HG02610 (cell line): ENCODE measurements around the gene TIMM44.
A peak's percentile ranks its signal among the peaks of the same experiment; 100 is the strongest.
"Not testable (repeated sequence)": the region's sequence is repeated elsewhere in the genome, so short reads cannot be mapped to it uniquely, and the experiment has no call there.

Source experiments
- ATAC-seq: cut with Tn5 transposase; IDR thresholded peaks from one replicate; pipeline ENCODE4 v1.9.1; 2021; ENCODE audit warnings: mild to moderate bottlenecking, moderate library complexity; ENCODE audit not compliant: unreplicated experiment

Gene TIMM44

DNA sequence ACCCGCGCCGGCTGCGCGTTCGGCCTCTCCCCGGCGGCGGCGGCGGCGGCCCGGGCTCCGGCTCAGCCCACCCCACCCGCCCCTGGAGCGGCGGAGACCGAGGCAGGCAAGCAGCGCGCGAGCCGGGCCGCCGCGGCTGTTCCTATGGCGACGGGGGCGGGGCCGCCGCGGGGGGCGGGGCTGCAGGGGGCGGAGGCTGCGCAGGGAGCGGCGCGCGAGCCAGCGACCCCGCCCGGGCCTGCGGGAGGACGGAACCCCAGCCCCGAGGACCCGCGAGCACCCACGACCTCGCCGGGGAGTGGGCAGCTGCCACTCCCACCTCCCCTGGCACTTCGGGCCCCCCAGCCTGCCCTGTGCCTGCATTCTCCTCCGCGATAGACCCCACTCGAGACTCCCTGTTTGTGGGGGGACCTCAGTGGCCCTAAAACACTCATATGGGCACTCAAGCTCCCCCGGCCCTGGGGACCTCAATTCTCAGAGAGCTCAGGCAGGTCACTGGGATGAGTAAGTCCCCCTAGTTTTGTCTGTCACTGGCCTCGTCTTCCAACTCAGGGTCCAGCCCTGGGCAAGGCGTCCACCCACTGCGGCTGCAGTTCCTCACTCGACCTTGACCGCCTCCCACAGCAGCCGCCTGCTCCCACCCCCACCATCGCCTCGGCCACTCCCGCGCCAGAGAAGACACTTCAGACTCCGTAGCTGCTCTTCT, 17.3 kb downstream of the TIMM44 start, which contains the start of gene CTXN1:
Gene CTXN1 (minus strand): TSS at position 115 of the 706 bp plus-strand sequence. CDS start 597 bp downstream, outside the sequence.
- no peak for ATAC-seq

- ATAC-seq, result no peak
These were observed 18.2 kb downstream of the TIMM44 start for GRCh38 chr19:7925171-7925851.

DNA sequence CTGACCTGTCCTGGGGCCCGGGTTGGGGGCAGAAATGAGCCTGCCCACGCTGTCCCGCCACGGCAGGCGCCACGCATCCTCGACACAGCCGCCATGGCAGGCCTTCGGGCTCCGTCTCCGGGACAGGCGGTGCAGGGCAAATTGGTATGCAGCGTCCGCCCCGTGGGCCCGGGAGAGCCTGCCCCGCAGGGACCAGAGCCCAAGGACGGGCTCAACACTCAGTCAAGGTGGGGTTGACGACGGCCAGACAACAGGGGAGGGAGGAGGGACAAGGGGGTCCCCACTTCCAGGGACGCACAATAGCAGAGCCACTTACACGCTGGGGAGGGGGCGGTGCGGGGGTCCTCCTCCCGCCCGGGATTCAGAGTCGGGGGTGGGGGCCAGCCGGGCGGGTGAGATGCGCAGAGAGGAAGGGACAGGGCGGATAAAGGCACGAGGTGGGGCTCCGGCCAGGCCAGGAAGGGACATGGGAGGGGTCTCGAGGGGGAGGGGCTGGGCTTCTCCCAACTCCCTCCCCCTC, 18.8 kb downstream of the TIMM44 start:
- no peak for ATAC-seq

GRCh38 chr19:7924241-7924640, 19.2 kb downstream of the TIMM44 start:
- ATAC-seq, result no peak

- no peak for ATAC-seq
These were observed 19.9 kb downstream of the TIMM44 start for GRCh38 chr19:7923295-7924191.

GRCh38 chr19:7922836-7923195, 20.6 kb downstream of the TIMM44 start:
- ATAC-seq, result no peak

DNA sequence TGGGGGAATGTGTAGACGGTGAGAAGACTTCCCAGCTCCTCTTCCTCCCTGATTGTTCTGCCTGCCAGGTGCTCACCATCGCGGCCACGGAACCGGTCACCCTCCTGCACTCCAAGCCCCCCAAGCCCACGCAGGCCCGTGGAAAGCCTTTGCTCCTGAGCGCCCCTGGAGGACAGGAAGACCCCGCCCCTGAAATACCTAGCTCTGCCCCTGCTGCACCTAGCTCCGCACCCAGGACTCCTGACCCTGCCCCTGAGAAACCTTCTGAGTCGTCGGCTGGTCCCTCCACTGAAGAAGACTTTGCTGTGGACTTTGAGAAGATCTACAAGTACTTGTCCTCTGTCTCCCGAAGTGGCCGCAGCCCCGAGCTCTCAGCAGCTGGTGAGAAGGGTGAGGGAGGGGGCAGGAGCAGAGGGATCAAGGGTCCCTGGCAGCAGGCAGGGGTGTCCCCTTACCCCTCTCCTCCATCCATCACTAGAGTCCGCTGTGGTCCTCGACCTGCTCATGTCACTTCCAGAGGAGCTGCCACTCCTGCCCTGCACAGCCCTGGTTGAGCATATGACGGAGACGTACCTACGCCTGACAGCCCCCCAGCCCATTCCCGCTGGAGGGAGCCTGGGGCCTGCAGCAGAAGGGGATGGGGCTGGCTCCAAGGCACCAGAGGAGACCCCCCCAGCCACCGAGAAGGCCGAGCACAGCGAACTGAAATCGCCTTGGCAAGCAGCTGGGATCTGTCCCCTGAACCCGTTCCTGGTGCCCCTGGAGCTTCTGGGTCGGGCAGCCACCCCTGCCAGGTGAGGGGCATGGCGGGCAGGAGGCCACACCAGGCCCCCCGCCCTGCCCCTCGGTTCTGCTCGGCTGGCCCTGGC, 21.3 kb downstream of the TIMM44 start:
- no peak for ATAC-seq

DNA sequence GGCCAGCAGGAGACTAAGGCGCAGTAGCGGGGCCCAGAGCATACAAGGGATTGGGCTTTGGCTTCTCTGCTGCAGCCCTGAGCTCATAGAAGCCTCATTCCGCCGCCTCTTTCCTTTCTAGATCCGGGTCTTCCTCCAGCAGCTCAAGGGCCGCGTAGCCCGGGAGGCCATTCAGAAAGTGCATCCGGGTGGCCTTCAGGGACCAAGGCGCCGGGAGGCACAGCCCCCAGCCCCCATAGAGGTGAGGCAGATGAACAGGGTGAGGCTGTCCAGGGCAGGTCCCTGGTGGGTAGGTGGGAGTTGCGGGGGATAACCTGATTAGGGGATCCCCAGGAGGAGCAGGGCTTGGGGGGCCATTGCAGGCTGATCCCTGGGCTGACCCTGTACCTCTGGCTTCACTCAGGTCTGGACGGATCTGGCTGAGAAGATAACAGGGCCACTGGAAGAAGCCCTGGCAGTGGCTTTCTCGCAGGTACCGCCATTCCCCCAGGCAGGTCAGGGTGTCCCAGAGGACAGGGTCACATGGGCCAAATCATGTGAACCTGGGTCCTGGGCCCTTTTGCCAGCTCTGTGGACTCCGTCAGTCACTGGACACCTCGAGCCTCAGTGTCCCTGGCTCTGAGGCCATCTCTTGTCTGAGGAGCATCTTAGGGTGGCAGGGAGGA, 22.0 kb downstream of the TIMM44 start:
- no peak for ATAC-seq

DNA sequence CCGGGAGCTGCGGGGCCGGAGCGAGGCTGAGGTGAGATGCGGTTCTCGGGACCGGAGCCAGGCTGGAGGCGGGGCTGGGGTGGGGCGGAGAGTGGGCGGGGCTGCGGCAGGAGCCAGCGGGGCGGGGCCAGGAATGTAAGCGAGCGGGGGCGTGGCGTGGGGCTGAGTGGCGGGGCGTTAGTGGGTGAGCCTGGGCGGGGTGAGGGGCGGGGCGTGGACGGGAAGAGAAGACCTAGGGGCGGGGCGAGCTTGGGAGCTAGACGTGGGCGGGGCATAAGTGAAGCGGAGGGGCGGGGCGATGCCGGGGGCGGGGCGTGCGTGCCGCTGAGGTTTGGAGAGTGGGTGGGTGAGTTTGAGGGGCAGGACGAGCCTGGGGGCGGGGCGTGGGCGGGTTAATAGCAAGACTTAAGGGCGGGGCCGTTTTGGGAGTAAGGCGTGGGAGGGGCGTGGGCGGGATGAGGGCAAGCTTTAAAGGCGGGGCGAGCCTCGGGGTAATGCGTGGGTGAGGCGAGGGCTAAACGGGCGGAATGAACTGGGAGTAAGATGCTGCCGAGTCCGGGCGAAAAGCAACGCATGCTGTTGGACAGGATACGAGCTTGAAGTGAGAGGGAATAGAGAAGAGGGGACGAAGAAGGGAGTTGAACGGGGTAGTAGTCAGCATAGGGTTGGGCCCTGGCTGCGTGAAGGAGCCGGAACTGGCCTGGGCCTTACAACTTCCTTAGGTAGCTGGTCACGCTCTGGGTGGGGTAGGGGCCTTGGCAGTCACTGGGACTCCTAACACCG, 22.8 kb downstream of the TIMM44 start:
- peak; percentile 40 for ATAC-seq

- ATAC-seq, result peak; percentile 49
These were observed 23.6 kb downstream of the TIMM44 start, which contains the start of gene SNAPC2 for GRCh38 chr19:7919610-7920518. Gene SNAPC2 (plus strand): TSS chr19:7920338. CDS start chr19:7920367, 29 bp downstream.

GRCh38 chr19:7918615-7919421, 24.6 kb downstream of the TIMM44 start:
- no peak for ATAC-seq

- not testable (repeated sequence) for ATAC-seq
These were observed 25.3 kb downstream of the TIMM44 start for GRCh38 chr19:7918062-7918614.

DNA sequence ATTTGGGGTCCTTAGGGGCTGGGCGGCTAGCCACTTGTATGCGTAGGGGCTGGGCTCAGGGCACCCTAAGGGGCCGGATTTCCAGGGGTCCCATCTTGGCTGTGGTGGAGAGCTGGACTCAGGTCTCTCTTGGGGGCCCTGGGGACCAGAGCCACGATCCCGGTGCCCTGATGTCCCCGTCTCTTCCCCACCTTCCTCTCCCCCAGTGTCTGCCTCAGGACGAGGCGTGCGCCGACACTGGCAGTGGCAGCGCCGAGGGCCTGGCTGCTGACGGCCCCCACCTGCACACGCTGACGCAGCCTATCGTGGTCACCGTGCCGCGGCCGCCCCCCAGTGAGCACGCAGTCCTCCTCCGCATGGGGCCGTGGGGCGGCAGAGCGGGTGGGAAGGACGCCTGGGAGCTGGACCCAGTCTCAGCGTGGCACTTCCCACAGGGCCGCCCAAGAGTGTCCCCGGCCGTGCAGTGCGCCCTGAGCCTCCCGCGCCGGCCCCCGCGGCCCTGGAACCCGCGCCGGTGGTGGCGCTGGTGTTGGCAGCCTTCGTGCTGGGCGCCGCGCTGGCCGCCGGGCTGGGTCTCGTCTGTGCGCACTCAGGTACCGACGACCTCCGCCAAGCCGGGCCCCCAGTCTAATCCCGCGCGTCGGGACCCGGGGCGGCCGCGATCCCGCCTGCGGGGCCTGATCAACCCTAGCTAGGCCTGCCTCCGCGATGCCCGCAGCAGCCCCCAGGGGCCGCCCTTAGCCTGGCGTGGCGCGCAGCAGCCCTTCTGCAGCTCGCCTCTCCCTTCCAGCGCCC, 26.0 kb downstream of the TIMM44 start:
- no peak for ATAC-seq

DNA sequence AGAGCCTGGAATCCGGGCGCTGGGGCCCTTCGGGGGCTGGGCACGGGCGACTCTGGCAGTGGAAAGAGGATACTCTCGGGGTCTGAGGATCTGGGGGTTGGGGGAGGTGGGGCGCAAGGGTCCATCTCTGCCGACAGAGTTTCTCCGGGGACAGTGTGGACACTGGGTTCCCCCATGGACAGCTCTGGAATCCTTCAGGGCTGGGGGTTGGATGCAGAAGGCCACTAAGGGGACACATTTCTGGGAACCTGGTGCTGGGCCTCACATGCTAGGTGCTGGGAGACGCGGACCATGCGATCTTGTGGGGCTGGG, 26.6 kb downstream of the TIMM44 start:
- ATAC-seq, result no peak

GRCh38 chr19:7916103-7916954, 27.1 kb downstream of the TIMM44 start:
- no peak for ATAC-seq
